Measurements from ENCODE around the gene SYTL4. TPM values are rescaled to one million over a fixed set of nuclear protein-coding genes. Genes with fewer than 3 reads are reported as not detected.
A peak's percentile ranks its signal among the peaks of the same experiment; 100 is the strongest.

SYTL4 gene
- total RNA-seq, 3 donors from 2014 or later, result 35.7 to 47.1 (median 44.3) TPM

GRCh38 chrX:100643212-100643611 lies 88.7 kb downstream of the SYTL4 start:
- TF ChIP-seq, protein P1, sequence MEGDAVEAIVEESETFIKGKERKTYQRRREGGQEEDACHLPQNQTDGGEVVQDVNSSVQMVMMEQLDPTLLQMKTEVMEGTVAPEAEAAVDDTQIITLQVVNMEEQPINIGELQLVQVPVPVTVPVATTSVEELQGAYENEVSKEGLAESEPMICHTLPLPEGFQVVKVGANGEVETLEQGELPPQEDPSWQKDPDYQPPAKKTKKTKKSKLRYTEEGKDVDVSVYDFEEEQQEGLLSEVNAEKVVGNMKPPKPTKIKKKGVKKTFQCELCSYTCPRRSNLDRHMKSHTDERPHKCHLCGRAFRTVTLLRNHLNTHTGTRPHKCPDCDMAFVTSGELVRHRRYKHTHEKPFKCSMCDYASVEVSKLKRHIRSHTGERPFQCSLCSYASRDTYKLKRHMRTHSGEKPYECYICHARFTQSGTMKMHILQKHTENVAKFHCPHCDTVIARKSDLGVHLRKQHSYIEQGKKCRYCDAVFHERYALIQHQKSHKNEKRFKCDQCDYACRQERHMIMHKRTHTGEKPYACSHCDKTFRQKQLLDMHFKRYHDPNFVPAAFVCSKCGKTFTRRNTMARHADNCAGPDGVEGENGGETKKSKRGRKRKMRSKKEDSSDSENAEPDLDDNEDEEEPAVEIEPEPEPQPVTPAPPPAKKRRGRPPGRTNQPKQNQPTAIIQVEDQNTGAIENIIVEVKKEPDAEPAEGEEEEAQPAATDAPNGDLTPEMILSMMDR (IDR thresholded peaks at IDR 0.05), result no peak
- Histone ChIP-seq H3K9me3 (no peaks in the 10 kb centered on the region), H3K4me3 (no peak overlapping the region), H3K4me1 (ENCODE audit: low read depth) (peaks cover 7% of the 10 kb centered on the region), H3K36me3 (ENCODE audit: low read depth) (no peaks in the 10 kb centered on the region)
- intact Hi-C loops (cut with DNase I, micrococcal nuclease), result no loop called here
- no peak for DNase-seq
- no peak for ATAC-seq

GRCh38 chrX:100642290-100642689 lies 89.6 kb downstream of the SYTL4 start:
- intact Hi-C loops (cut with DNase I, micrococcal nuclease), result no loop called here

DNA sequence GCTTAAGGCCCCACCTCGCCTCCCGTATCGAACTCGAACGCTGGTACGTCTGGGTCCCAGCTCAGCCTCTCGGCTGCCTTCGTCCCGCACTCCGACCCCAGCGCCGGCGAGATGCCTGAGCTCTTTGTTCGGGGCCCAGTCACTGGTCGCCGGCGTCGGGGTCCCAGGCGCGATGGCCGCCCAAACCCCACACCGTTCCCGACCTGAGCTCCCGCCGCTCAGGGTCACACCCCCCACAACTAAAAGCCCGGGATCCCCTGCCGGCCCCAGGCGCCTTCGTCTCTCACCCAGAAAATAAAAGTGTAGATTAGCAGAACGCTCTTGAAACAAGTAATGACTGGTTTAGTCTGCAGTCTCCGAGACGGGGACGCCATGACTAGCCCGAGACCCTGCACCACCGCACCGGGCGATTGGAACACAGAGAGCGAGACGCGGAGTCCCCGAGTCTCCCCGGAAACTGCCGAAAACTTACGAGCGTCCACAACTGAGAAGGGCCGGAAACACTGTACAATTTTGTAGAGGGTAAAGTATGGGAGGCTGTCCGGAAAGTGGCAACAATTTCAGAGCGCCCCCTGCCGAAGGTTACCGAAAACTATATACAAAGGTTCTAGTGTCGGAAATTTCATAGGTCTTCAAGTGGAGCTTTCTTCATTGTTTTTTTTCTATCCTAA lies 95.5 kb downstream of the SYTL4 start, which contains the start of gene TSPAN6:
Gene TSPAN6, minus strand, starts transcription at position 486 of the 671 bp plus-strand sequence. Its CDS starts 112 bp downstream, at position 374.
- intact Hi-C loops (cut with DNase I, micrococcal nuclease), result no loop called here
- TF ChIP-seq, protein P1 (IDR thresholded peaks at IDR 0.05), result no peak
- Histone ChIP-seq H3K9me3 (no peaks in the 10 kb centered on the region), H3K4me3 (peak within 1 kb of the TSS; percentile 38), H3K4me1 (ENCODE audit: low read depth) (no peaks in the 10 kb centered on the region), H3K36me3 (ENCODE audit: low read depth) (no peaks in the 10 kb centered on the region)
- DNase-seq, result peak; percentile 74 to 86 (median 84)
- peak; percentile 97 for ATAC-seq

More at GRCh38 chrX:100642290-100642689, 89.6 kb downstream of the SYTL4 start:
- Histone ChIP-seq H3K4me3 (no peak overlapping the region), H3K36me3 (ENCODE audit: low read depth) (no peaks in the 10 kb centered on the region), H3K9me3 (no peaks in the 10 kb centered on the region), H3K4me1 (ENCODE audit: low read depth) (peaks cover 3% of the 10 kb centered on the region)
- no peak for ATAC-seq
- TF ChIP-seq, protein P1 (IDR thresholded peaks at IDR 0.05), result no peak
- DNase-seq, result no peak

DNA sequence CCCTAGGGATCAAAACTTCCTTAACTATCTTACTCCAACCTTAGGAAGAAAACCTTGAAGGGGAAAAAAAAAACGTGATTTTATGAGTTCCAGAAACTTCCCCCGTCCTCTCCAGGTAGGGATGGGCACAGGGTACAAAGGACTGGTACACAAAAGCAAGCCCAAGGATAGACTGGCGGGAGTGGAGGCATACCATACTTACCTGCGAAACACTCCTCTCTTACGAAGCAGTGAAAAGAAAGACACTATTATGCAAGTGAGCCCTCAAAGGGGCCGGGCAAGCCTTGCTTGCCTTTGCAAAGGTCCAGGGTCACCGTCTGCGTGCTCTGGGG lies 96.0 kb downstream of the SYTL4 start:
- DNase-seq, result peak in 1 of 3 donors; percentile 23
- no peaks in the 10 kb centered on the region for H3K4me1 ChIP-seq (ENCODE audit: low read depth)
- TF ChIP-seq, protein P1 (IDR thresholded peaks at IDR 0.05), result no peak
- H3K4me3 ChIP-seq, result peak overlapping the region; percentile 38
- intact Hi-C loops (cut with DNase I, micrococcal nuclease), result no loop called here
- peak; percentile 75 for ATAC-seq
- H3K36me3 ChIP-seq (ENCODE audit: low read depth), result no peaks in the 10 kb centered on the region
- no peaks in the 10 kb centered on the region for H3K9me3 ChIP-seq

DNA sequence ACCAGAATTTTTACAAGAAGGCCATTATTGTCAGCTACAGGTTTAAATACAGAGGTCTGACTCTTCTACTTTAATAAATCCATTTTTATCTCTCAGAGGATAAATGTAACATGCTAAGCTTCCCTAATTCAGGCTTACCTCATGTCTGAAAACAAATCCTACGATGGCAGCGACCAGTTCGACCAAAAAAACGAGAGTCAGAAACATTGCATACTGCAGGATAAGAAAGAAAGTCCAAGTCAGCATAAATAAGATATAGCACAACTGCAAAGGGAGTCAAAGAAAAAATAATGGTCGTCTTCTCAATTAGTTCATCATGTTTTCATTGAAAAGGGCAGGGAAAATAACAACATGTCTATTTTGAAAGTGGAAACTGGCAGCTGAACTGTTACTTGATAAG lies 96.9 kb downstream of the SYTL4 start:
- TF ChIP-seq, protein P1 (IDR thresholded peaks at IDR 0.05), result no peak
- no peak for ATAC-seq
- no peaks in the 10 kb centered on the region for H3K9me3 ChIP-seq
- H3K4me1 ChIP-seq (ENCODE audit: low read depth), result no peaks in the 10 kb centered on the region
- no peaks in the 10 kb centered on the region for H3K36me3 ChIP-seq (ENCODE audit: low read depth)
- no peak for DNase-seq
- intact Hi-C loops (cut with DNase I, micrococcal nuclease), result no loop called here
- no peak overlapping the region for H3K4me3 ChIP-seq
